DMS79 treated with DMSO at 0.1 percent for 48 hours (cell line): Measurements from ENCODE around the gene GRHPR.
A peak's percentile ranks its signal among the peaks of the same experiment; 100 is the strongest.

Experiments used
- DNase-seq: peaks from one replicate; lab custom pipeline; 2025; lab: John Stamatoyannopoulos, UW

Gene GRHPR

DNA sequence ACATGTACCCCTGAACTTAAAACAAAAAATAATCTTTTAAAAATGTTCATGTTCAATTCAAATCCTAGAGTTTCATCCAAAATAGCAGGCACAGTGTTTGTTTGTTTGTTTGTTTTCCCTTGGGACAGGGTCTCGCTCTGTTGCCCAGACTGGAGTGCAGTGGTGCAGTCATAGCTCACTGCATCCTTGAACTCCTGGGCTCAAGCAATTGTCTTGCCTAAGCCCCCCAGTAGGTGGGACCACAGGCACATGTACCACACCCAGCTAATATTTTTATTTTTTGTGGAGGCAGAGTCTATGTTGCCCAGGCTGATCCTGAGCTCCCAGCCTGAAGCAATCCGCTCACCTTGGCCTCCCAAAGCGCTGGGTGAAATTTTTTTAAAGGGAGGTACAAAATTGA lies 58.3 kb downstream of the GRHPR start:
- no peak for DNase-seq

DNA sequence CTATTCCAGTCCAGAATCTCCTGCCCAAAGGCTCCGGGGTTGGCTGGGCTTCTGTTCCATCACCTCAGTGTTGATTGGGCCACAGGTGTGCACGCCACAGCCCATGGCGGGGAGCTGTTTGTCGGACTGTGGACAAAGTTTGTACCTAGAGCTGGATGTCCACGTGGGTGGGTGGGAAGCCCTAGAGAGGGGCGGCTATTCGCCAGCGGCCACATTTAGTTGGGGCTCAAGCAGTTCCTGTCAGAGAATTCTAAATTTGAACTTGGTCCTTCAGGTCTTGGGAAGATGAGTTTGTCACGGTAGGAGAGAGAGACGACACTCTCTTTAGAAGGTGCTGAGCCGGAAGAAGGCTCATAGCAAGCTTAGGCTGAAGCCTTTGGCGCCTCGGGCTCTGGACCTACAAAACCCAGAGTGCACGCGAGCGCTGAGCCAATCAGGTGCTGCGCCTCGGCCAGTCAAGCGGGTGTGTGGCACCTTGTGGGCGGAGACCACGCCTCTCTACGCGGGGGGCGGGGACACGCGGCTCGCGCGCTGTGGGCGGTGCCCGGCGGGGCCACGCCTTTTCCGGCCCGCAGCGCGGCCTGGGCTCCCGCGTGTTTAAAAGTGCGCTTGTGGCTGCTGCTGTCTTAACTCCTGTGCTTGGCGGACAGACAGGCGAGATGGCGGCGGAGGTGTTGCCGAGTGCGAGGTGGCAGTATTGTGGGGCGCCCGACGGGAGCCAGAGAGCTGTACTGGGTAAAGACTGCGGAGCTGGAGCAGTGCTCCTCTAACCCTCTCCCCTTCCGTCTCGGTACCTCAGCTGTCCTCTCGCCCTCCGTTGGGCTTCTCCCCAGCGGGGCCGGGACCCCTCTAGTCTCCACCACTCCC lies 63.1 kb downstream of the GRHPR start, which contains the start of gene POLR1E:
POLR1E (plus strand) TSS at position 560 of the 867 bp plus-strand sequence; CDS start at position 660, 100 bp downstream.
- DNase-seq, result peak; percentile 88

DNA sequence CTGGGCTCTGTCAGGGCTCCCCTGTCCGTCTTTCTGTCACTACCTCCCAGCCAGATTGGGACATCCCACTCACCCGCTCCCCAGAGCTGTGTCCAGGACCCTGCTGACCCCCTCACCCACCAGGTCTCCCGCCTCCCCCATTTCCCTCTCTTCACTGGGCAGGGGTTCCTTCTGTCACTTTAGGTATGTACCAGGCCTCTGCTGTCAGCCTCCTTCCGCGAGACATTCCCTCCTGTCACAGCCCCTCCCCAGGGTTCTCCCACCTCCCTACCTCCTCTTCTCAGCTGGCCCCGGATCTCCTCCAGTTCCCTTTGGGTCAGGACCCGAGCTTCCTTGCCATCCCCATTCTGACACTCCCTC lies 63.7 kb downstream of the GRHPR start:
- DNase-seq, result no peak
